Coronary artery (tissue), 2 donors: ENCODE data around the gene TNRC6A.

ENCODE experiments used
- DNase-seq: peaks from one replicate; pipeline ENCODE4 v3.0.0-alpha.2; 2017; ENCODE audit warnings: low spot score
- H3K27ac ChIP-seq, 2 donors: fragments of 200-600 bp; sonication (generic); one replicate each; pipeline ENCODE4 v1.5.1; 2016 to 2019
- H3K4me3 ChIP-seq: fragments of 200-600 bp; sonication (generic); 2 replicates; pipeline ENCODE4 v1.5.1; 2016; ENCODE audit warnings: mild to moderate bottlenecking, moderate library complexity
- CTCF ChIP-seq: fragments of 200-600 bp; sonication (generic); IDR thresholded peaks from one replicate; pipeline ENCODE4 v1.5.1; 2019; ENCODE audit warnings: antibody characterized with exemption

Gene TNRC6A

GRCh38 chr16:24820522-24820921 lies 91.1 kb downstream of the TNRC6A start:
- no peak for TF ChIP-seq CTCF
- DNase-seq = no peak
- Histone ChIP-seq H3K4me3 (no peak overlapping the region), H3K27ac (no peak overlapping the region)

GRCh38 chr16:24821129-24821528 lies 91.7 kb downstream of the TNRC6A start:
- no peak for TF ChIP-seq CTCF
- DNase-seq = no peak
- H3K27ac ChIP-seq = no peak overlapping the region
- no peak overlapping the region for H3K4me3 ChIP-seq

GRCh38 chr16:24822542-24822941 lies 93.1 kb downstream of the TNRC6A start:
- H3K27ac ChIP-seq = no peak overlapping the region
- no peak for DNase-seq
- TF ChIP-seq CTCF = no peak
- no peak overlapping the region for H3K4me3 ChIP-seq

GRCh38 chr16:24822974-24823373 lies 93.5 kb downstream of the TNRC6A start:
- no peak for TF ChIP-seq CTCF
- DNase-seq = no peak
- Histone ChIP-seq H3K27ac (no peak overlapping the region), H3K4me3 (no peak overlapping the region)

- no peak for DNase-seq
- Histone ChIP-seq H3K4me3 (no peak overlapping the region), H3K27ac (no peak overlapping the region)
- no peak for TF ChIP-seq CTCF
Observed at GRCh38 chr16:24825696-24826095, 96.2 kb downstream of the TNRC6A start.

GRCh38 chr16:24826096-24826690 lies 96.7 kb downstream of the TNRC6A start:
- Histone ChIP-seq H3K27ac (no peak overlapping the region), H3K4me3 (no peak overlapping the region)
- no peak for DNase-seq
- TF ChIP-seq CTCF = no peak

GRCh38 chr16:24826817-24827566 lies 97.5 kb downstream of the TNRC6A start:
- H3K4me3 ChIP-seq = no peak overlapping the region
- no peak for TF ChIP-seq CTCF
- no peak overlapping the region for H3K27ac ChIP-seq
- no peak for DNase-seq
